B cell (primary cell): ENCODE data around the gene XYLT1. TPM values are rescaled to one million over a fixed set of nuclear protein-coding genes. Genes with fewer than 3 reads are reported as not detected.

ENCODE experiments used
- ATAC-seq: fragments of 200-7000 bp; cut with Tn5 transposase; one replicate; pipeline ENCODE4 v1.10.0; 2021; ENCODE audit warnings: low read depth, mild to moderate bottlenecking, moderate number of reproducible peaks, moderate library complexity
- CTCF ChIA-PET: fragments of 350-600 bp; sonication (Branson Sonifier 250); formaldehyde crosslinking; loops from one replicate; lab custom pipeline; 2021; ENCODE audit warnings: antibody characterized with exemption, inconsistent platforms; lab: Charles Lee
- POLR2A ChIA-PET: fragments of 350-600 bp; sonication (Branson Sonifier 250); formaldehyde crosslinking; loops from one replicate; lab custom pipeline; 2021; ENCODE audit warnings: antibody characterized with exemption; lab: Charles Lee
- DNase-seq: peaks from one replicate; pipeline ENCODE4 v3.0.0; 2013
- H2AFZ ChIP-seq: 2 replicates; pipeline ENCODE4 v1.6.1; 2012; ENCODE audit warnings: mild to moderate bottlenecking, low read depth, low read length; ENCODE audit not compliant: insufficient read depth, poor library complexity, severe bottlenecking
- H3K27ac ChIP-seq, 2 donors: 1 replicate in 1 of 2; 2 replicates in 1 of 2; pipeline ENCODE4 v1.5.1; 2012 to 2013; ENCODE audit warnings: low read length in 2 of 2, mild to moderate bottlenecking in 2 of 2, moderate library complexity in 1 of 2
- H3K27me3 ChIP-seq, 4 experiments: fragments of 200-600 bp in 1 of 4; sonication (generic) in 1 of 4; replicated peaks in 1 of 4; 1 replicate in 2 of 4; 2 replicates in 2 of 4; pipeline versions ENCODE4 v1.6.1 to v1.7.0; 2013 to 2016; ENCODE audit warnings: low read length in 3 of 4, mild to moderate bottlenecking in 2 of 4, mixed read lengths in 1 of 4, moderate library complexity in 1 of 4; ENCODE audit not compliant: insufficient read depth in 4 of 4, control insufficient read depth in 3 of 4; ENCODE audit errors: control extremely low read depth in 1 of 4
- H3K36me3 ChIP-seq, 2 experiments: replicated peaks in 1 of 2; 1 replicate in 1 of 2; 2 replicates in 1 of 2; pipeline versions ENCODE4 v1.6.1 to v1.7.1; 2013; ENCODE audit warnings: low read length in 1 of 2; ENCODE audit not compliant: insufficient read depth in 2 of 2, control insufficient read depth in 1 of 2; ENCODE audit errors: control extremely low read depth in 1 of 2, extremely low read depth in 1 of 2
- H3K4me1 ChIP-seq, 2 donors: fragments of 200-600 bp in 1 of 2; sonication (generic) in 1 of 2; 1 replicate in 1 of 2; 2 replicates in 1 of 2; pipeline versions ENCODE4 v1.5.1 to v1.6.1; 2013 to 2017; ENCODE audit warnings: low read length in 2 of 2; ENCODE audit not compliant: control insufficient read depth in 2 of 2, insufficient read depth in 2 of 2
- H3K4me2 ChIP-seq: replicated peaks from 2 replicates; pipeline ENCODE3; 2012; ENCODE audit warnings: mild to moderate bottlenecking, low read depth, low read length; ENCODE audit not compliant: poor library complexity, severe bottlenecking
- H3K4me3 ChIP-seq, 5 experiments: fragments of 200-600 bp in 1 of 5; sonication (generic) in 1 of 5; 1 replicate in 3 of 5; 2 replicates in 2 of 5; pipeline versions ENCODE4 v1.5.1 to v1.7.0; 2011 to 2016; ENCODE audit warnings: low read length in 4 of 5, mild to moderate bottlenecking in 4 of 5, low read depth in 2 of 5, control low read depth in 1 of 5, moderate library complexity in 1 of 5; ENCODE audit not compliant: insufficient read depth in 1 of 5; ENCODE audit errors: control extremely low read depth in 1 of 5, extremely low read depth in 1 of 5
- H3K79me2 ChIP-seq: fragments of 200-600 bp; sonication (generic); one replicate; pipeline ENCODE4 v1.6.0; 2016; ENCODE audit warnings: low read length; ENCODE audit not compliant: control insufficient read depth, insufficient read depth
- H3K9ac ChIP-seq: fragments of 200-600 bp; sonication (generic); 2 replicates; pipeline ENCODE4 v1.6.1; 2017; ENCODE audit warnings: mild to moderate bottlenecking, low read length, moderate library complexity
- H3K9me3 ChIP-seq, 3 donors: one replicate each; pipeline versions ENCODE4 v1.6.1 to v1.7.1; 2013; ENCODE audit warnings: low read length in 2 of 3; ENCODE audit not compliant: control insufficient read depth in 2 of 3, insufficient read depth in 1 of 3; ENCODE audit errors: control extremely low read depth in 1 of 3
- H4K20me1 ChIP-seq: 2 replicates; pipeline ENCODE4 v1.6.0; 2012; ENCODE audit warnings: mild to moderate bottlenecking, low read length; ENCODE audit not compliant: insufficient read depth, control insufficient read depth, poor library complexity, severe bottlenecking
- H3K27ac Mint-ChIP-seq: one replicate; pipeline ENCODE4 v1.8.0; 2021; ENCODE audit warnings: mixed read lengths
- H3K27me3 Mint-ChIP-seq: one replicate; pipeline ENCODE4 v1.8.0; 2021; ENCODE audit warnings: mixed read lengths
- H3K4me1 Mint-ChIP-seq: one replicate; pipeline ENCODE4 v1.8.0; 2021; ENCODE audit warnings: mixed read lengths
- H3K4me3 Mint-ChIP-seq: one replicate; pipeline ENCODE4 v1.8.0; 2021; ENCODE audit warnings: mixed read lengths
- H3K9me3 Mint-ChIP-seq: one replicate; pipeline ENCODE4 v1.8.0; 2022; ENCODE audit warnings: mixed read lengths; ENCODE audit not compliant: insufficient read depth
- EZH2 ChIP-seq: IDR thresholded peaks from 2 replicates; pipeline ENCODE4 v1.6.1; 2012; ENCODE audit warnings: borderline replicate concordance, low read depth, mild to moderate bottlenecking, moderate library complexity, low read length; ENCODE audit not compliant: insufficient read depth, poor library complexity, severe bottlenecking
- WGBS: methylation state at CpG from one replicate; pipeline ENCODE4 v1.1.5; 2013; ENCODE audit warnings: missing lambda C conversion rate; ENCODE audit not compliant: insufficient coverage; 5-methylcytosine and 5-hydroxymethylcytosine counted together
- intact Hi-C: fragments of 100-400 bp; cut with micrococcal nuclease; formaldehyde crosslinking; loops from one replicate; pipeline ENCODE4 v1.10.0; 2022
- polyA plus RNA-seq: library from polyadenylated mRNA; depleted of rRNA; stranded (reverse); fragments of >200 nt; gene quantifications from 2 replicates; pipeline ENCODE4 v1.2.3, GENCODE V29; 2012
- total RNA-seq, 2 donors: library from RNA; stranded (reverse); fragments of 120-200 nt in 1 of 2; gene quantifications; 1 replicate in 1 of 2; 2 replicates in 1 of 2; pipeline versions ENCODE4 v1.2.3 to v1.2.4, GENCODE V29; 2013 to 2022
- TF ChIP-seq, protein P1 (sequence below): fragments of 200-600 bp; IDR thresholded peaks from one replicate; pipeline ENCODE4 v1.8.0; 2022; ENCODE audit warnings: antibody characterized with exemption, mild to moderate bottlenecking

XYLT1 gene
- total and polyA plus RNA-seq, 2 donors (not counting 1 experiment from before 2014, with no cell fraction given): 8.7 to 59.6 TPM

DNA sequence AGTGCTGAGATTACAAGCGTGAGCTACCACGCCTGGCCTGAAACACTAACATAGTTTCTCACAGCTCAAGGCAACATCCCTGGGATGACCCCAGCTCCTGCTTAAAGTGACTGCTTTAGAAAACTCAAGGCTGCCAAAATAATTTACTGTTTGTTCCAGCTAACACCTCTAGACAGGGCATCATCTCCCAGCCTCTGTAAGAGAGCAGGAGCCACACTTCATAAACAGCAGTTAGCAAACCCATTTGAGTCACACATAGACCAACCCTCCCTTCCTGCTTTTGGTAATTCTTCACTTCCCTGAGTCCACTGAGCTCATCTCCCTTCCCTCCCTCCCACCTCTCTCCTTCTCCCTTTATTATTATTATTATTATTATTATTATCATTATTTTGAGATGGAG lies 201.3 kb downstream of the XYLT1 start:
- H3K36me3 ChIP-seq: peaks cover 0 to 3% of the 10 kb centered on the region in 2 experiments
- no peaks in the 10 kb centered on the region for H3K27me3 ChIP-seq
- Mint-ChIP-seq H3K27me3 (no peaks in the 10 kb centered on the region), H3K4me1 (peaks cover 34% of the 10 kb centered on the region), H3K4me3 (no peak overlapping the region), H3K9me3 (no peaks in the 10 kb centered on the region), H3K27ac (no peak overlapping the region)
- no peak overlapping the region for H3K4me2 ChIP-seq
- WGBS: 100% methylated on average over 2 of the region's 2 CpGs
- intact Hi-C loops: no loop called here
- peaks cover 0 to 8% of the 10 kb centered on the region in 2 donors for H3K4me1 ChIP-seq
- no peak overlapping the region for H3K4me3 ChIP-seq
- no peak for DNase-seq
- H3K27ac ChIP-seq: no peak overlapping the region
- H2AFZ ChIP-seq: no peak overlapping the region
- no peak overlapping the region for H3K9ac ChIP-seq
- ChIA-PET CTCF (interaction anchor here (2.5 kb wide), 1 partner anchor 9 kb away, joined by 10 read pairs; no protein-coding TSS in a partner anchor), POLR2A (no interaction called here)
- ATAC-seq: no peak
- no peaks in the 10 kb centered on the region for H3K9me3 ChIP-seq
- peaks cover 71% of the 10 kb centered on the region for H3K79me2 ChIP-seq
- TF ChIP-seq, protein P1, sequence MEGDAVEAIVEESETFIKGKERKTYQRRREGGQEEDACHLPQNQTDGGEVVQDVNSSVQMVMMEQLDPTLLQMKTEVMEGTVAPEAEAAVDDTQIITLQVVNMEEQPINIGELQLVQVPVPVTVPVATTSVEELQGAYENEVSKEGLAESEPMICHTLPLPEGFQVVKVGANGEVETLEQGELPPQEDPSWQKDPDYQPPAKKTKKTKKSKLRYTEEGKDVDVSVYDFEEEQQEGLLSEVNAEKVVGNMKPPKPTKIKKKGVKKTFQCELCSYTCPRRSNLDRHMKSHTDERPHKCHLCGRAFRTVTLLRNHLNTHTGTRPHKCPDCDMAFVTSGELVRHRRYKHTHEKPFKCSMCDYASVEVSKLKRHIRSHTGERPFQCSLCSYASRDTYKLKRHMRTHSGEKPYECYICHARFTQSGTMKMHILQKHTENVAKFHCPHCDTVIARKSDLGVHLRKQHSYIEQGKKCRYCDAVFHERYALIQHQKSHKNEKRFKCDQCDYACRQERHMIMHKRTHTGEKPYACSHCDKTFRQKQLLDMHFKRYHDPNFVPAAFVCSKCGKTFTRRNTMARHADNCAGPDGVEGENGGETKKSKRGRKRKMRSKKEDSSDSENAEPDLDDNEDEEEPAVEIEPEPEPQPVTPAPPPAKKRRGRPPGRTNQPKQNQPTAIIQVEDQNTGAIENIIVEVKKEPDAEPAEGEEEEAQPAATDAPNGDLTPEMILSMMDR: no peak
- TF ChIP-seq EZH2: no peak
- H4K20me1 ChIP-seq: peaks cover 43% of the 10 kb centered on the region

DNA sequence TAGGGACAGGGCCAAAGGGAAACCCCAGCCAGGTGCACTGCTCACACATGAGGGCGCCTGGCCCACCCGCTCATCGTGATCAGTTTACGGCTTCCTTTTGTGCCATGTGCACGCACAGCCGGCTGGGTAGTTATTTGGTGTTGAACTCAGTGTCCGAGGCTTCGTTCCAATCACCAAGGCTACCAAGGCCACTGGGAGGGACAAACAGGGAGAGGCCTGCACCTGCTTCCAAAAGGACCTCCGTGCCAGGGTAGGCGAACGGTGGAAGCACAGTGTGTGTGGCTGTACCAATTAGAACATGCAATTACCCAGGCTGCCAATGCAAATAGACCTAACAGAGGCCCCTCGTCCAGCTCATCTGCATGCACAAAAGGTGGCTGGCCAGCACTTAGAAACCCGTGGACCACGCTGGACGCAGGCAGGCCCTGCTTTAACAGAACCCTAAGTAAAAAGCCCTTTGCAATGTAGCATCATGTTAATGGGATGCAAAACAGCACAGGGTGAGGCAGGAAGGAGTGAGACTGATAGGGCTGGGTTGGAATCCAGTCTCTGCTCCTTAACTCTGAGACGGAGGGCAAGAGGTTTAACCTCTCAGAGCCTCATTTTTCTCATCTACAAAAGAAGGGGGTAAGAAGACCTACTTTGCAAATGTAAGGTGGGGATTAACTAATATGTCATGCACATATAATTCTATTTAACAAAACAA lies 204.0 kb downstream of the XYLT1 start:
- Histone ChIP-seq H2AFZ (no peak overlapping the region), H3K27me3 (no peaks in the 10 kb centered on the region), H4K20me1 (peaks cover 36% of the 10 kb centered on the region), H3K9me3 (no peaks in the 10 kb centered on the region), H3K36me3 (no peaks in the 10 kb centered on the region), H3K79me2 (peaks cover 48% of the 10 kb centered on the region), H3K9ac (no peak overlapping the region), H3K27ac (no peak overlapping the region), H3K4me2 (no peak overlapping the region), H3K4me1 (peaks cover 4 to 8% of the 10 kb centered on the region in 2 donors), H3K4me3 (no peak overlapping the region)
- no peak overlapping the region for H3K4me3 Mint-ChIP-seq
- no peak for TF ChIP-seq EZH2
- TF ChIP-seq, protein P1: no peak
- H3K9me3 Mint-ChIP-seq: no peaks in the 10 kb centered on the region
- H3K27me3 Mint-ChIP-seq: no peaks in the 10 kb centered on the region
- intact Hi-C loops: no loop called here
- H3K27ac Mint-ChIP-seq: no peak overlapping the region
- ChIA-PET CTCF (no interaction called here), POLR2A (no interaction called here)
- ATAC-seq (no peak), DNase-seq (no peak)
- peaks cover 41% of the 10 kb centered on the region for H3K4me1 Mint-ChIP-seq
- WGBS: 94% methylated on average over 12 of the region's 16 CpGs
